GM12878 (cell line): Measurements from ENCODE around the gene UQCRQ. TPM values are rescaled to one million over a fixed set of nuclear protein-coding genes. Genes with fewer than 3 reads are reported as not detected.

Source experiments
- ATAC-seq: fragments of 200-7000 bp; cut with Tn5 transposase; 3 replicates; pipeline ENCODE4 v1.9.1; 2020; ENCODE audit warnings: mild to moderate bottlenecking, moderate library complexity
- BruUV-seq: library from RNA; stranded (reverse); fragments of 400-500 nt; replicated peaks from 2 replicates; lab custom pipeline; 2021; lab: Mats Ljungman, UMichigan
- CTCF ChIA-PET: fragments of 300-600 bp; sonication (Branson Sonifier 250); formaldehyde crosslinking; extraction: SDS; loops from one replicate; lab custom pipeline; 2021; ENCODE audit warnings: inconsistent platforms; lab: Yijun Ruan, JAX
- POLR2A ChIA-PET: fragments of 350-600 bp; formaldehyde crosslinking; extraction: SDS; loops from one replicate; lab custom pipeline; 2021; ENCODE audit warnings: inconsistent platforms; lab: Charles Lee
- RAD21 ChIA-PET: fragments of 300-600 bp; sonication (Branson Sonifier 250); formaldehyde crosslinking; loops from one replicate; lab custom pipeline; 2023; ENCODE audit warnings: antibody characterized with exemption; ENCODE audit not compliant: unreplicated experiment; lab: Charles Lee
- SMC1A ChIA-PET: fragments of 300-600 bp; sonication (Branson Sonifier 250); formaldehyde crosslinking; loops from one replicate; lab custom pipeline; 2023; ENCODE audit not compliant: unreplicated experiment, uncharacterized antibody; lab: Charles Lee
- DNase-seq: peaks from one replicate; pipeline ENCODE4 v3.0.0-alpha.2; 2011; ENCODE audit warnings: low read depth, low spot score
- FAIRE-seq: peaks from 3 replicates; lab custom pipeline; 2011; peaks lifted over from hg19 to GRCh38; lab: Jason Lieb, UNC
- H2AFZ ChIP-seq: 2 replicates; pipeline ENCODE4 v1.6.0; 2011; ENCODE audit warnings: low read depth, low read length, control low read depth; ENCODE audit not compliant: control insufficient read depth
- H3K27ac ChIP-seq: 2 replicates; pipeline ENCODE4 v1.5.1; 2011; ENCODE audit warnings: control low read depth; ENCODE audit not compliant: control insufficient read depth, insufficient read depth
- H3K27me3 ChIP-seq, 2 experiments: replicated peaks in 1 of 2; 2 replicates each; pipeline versions ENCODE4 v1.6.0 to v1.6.1; 2011; ENCODE audit warnings: low read length in 1 of 2; ENCODE audit not compliant: control insufficient read depth in 2 of 2, insufficient read depth in 2 of 2
- H3K36me3 ChIP-seq, 2 experiments: 2 replicates each; pipeline ENCODE4 v1.5.1; 2011; ENCODE audit warnings: low read length in 1 of 2; ENCODE audit not compliant: control insufficient read depth in 2 of 2, insufficient read depth in 2 of 2
- H3K4me1 ChIP-seq: 2 replicates; pipeline ENCODE4 v1.6.1; 2011; ENCODE audit warnings: mild to moderate bottlenecking, low read length, moderate library complexity, mixed read lengths; ENCODE audit not compliant: control insufficient read depth, insufficient read depth
- H3K4me2 ChIP-seq: 2 replicates; pipeline ENCODE4 v1.6.0; 2011; ENCODE audit warnings: control low read depth; ENCODE audit not compliant: control insufficient read depth, insufficient read depth
- H3K4me3 ChIP-seq: fragments of 200-600 bp; sonication (generic); 2 replicates; pipeline ENCODE4 v1.5.1; 2016
- H3K79me2 ChIP-seq: 2 replicates; pipeline ENCODE4 v1.6.0; 2011; ENCODE audit warnings: low read length; ENCODE audit not compliant: control insufficient read depth, insufficient read depth
- H3K9ac ChIP-seq: 2 replicates; pipeline ENCODE4 v1.8.0; 2011; ENCODE audit warnings: low read length, control low read depth, mixed read lengths; ENCODE audit not compliant: control insufficient read depth, insufficient read depth
- H3K9me3 ChIP-seq: replicated peaks from 3 replicates; pipeline ENCODE4 v1.5.1; 2011; ENCODE audit warnings: mild to moderate bottlenecking, low read length; ENCODE audit not compliant: control insufficient read depth, insufficient read depth
- H4K20me1 ChIP-seq: 2 replicates; pipeline ENCODE4 v1.6.0; 2011; ENCODE audit not compliant: control insufficient read depth, insufficient read depth
- ASH2L ChIP-seq: fragments of 300-600, 200-600 bp; sonication (generic); IDR thresholded peaks from 2 replicates; pipeline ENCODE4 v1.6.1; 2017; ENCODE audit warnings: low read depth, mild to moderate bottlenecking, borderline replicate concordance
- BCL11A ChIP-seq: IDR thresholded peaks from 2 replicates; pipeline ENCODE4 v1.6.1; 2011; ENCODE audit warnings: low read depth, low read length
- BMI1 ChIP-seq: fragments of 450-650 bp; IDR thresholded peaks from 2 replicates; pipeline ENCODE4 v1.6.1; 2016; ENCODE audit warnings: mild to moderate bottlenecking, moderate library complexity, borderline replicate concordance
- FOS ChIP-seq: IDR thresholded peaks from 3 replicates; pipeline ENCODE4 v1.6.1; 2011; ENCODE audit warnings: borderline replicate concordance; ENCODE audit not compliant: insufficient read length; ENCODE audit errors: extremely low read depth
- MEF2A ChIP-seq: IDR thresholded peaks from 2 replicates; pipeline ENCODE4 v1.6.1; 2011; ENCODE audit warnings: low read depth, mild to moderate bottlenecking, low read length, moderate library complexity; ENCODE audit not compliant: insufficient read depth
- SP1 ChIP-seq: IDR thresholded peaks from one replicate; pipeline ENCODE4 v1.6.1; 2011; ENCODE audit warnings: low read depth, low read length
- SRF ChIP-seq, 2 experiments: IDR thresholded peaks; 2 replicates each; pipeline ENCODE4 v1.6.1; 2011; ENCODE audit warnings: low read depth in 2 of 2, low read length in 2 of 2, mild to moderate bottlenecking in 1 of 2, moderate library complexity in 1 of 2
- WGBS: methylation state at CpG from one replicate; pipeline ENCODE4 v1.1.6; 2016; ENCODE audit warnings: low lambda C conversion rate; ENCODE audit not compliant: insufficient replicate concordance, insufficient coverage; ENCODE audit errors: missing lambda C conversion rate; 5-methylcytosine and 5-hydroxymethylcytosine counted together
- in situ Hi-C: fragments of 300-500 bp; cut with MboI; formaldehyde crosslinking; loops from 9 replicates; pipeline ENCODE4 v1.14.3; 2018; ENCODE audit warnings: mixed read lengths
- intact Hi-C: fragments of 100-400 bp; cut with micrococcal nuclease; formaldehyde crosslinking; loops from one replicate; pipeline ENCODE4 v1.14.2; 2022; ENCODE audit not compliant: unreplicated experiment
- polyA plus RNA-seq, 11 experiments: library from polyadenylated mRNA; depleted of rRNA in 4 of 11; unstranded in 6 of 11; stranded (reverse) in 5 of 11; fragments of >200 nt; fragmentation: Nextera tagmentation in 4 of 11; fragmentation: Illumina TruSeq in 1 of 11; extraction: Ambion mirVana in 4 of 11; extraction: Trizol in 1 of 11; gene quantifications; 1 replicate in 1 of 11; 2 replicates in 10 of 11; pipeline versions ENCODE4 v1.2.1 to v1.2.3, GENCODE V29; 2011 to 2016; ENCODE audit warnings: inconsistent platforms in 2 of 11, missing spikeins in 2 of 11, low read depth in 1 of 11
- total RNA-seq, 4 experiments: library from RNA; depleted of rRNA in 3 of 4; stranded (reverse); fragments of >200 nt in 3 of 4; fragmentation: Illumina TruSeq in 1 of 4; extraction: Trizol in 1 of 4; gene quantifications; 2 replicates each; pipeline versions ENCODE4 v1.2.1 to v1.2.3, GENCODE V29; 2013 to 2021
- TF ChIP-seq, protein P1 (sequence below): fragments of 450-650 bp; IDR thresholded peaks from 2 replicates; pipeline ENCODE4 v1.6.1; 2014; ENCODE audit warnings: mild to moderate bottlenecking

UQCRQ gene
- total and polyA plus RNA-seq, 10 of the 15 experiments (the other 5 are each of a cell fraction or from before 2014, with no cell fraction given): 121 to 1,579 (median 408) TPM

DNA sequence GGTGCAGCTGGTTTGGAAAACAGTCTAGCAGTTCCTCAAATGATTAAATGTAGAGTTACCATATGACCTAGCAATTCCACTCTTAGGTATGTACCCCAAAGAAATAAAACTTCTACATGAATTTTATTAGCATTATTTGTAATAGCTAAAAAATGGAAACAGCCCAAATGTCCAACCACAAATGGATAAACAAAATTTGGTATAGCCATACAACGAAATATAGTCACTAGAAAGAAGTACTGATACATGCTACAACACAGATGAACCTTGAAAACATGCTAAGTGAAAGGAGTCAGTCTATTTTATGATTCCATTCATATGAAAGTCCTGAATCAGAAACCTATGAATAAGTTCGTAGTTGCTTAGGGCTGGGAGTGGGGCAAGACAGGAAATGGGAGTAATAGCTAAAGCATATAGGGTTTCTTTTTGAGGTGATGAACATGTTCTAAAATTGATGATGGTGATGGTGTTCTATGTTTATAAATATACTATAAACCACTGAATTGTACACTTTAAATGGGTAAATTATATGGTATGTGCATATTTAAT lies 6.5 kb upstream of the UQCRQ start:
- CTCF ChIA-PET: interaction anchor here (0.6 to 7.2 kb wide), 8 partner anchors 11 to 564 kb away, joined by 3 to 46 read pairs (median 4); partner anchors contain the start of gene SHROOM1
- intact Hi-C loops: no loop called here

DNA sequence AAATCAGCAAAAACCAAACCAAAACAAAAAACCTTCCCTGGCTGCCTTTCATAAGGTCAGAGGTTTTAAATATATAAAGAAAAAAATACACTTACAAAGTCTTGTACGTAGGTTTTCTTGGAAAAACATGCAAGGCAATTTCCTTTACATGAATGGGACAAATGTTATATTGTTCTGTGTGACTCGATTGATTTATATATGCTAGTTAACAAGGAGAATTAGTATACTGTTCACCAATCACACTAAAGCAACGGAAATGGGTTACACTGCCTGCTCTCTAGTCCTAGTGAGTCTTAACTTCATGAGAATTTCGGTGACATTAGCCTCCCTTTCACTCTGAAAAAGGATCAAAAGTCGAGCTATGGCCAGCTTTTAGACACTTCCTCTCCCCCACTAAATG lies 5.7 kb upstream of the UQCRQ start:
- Histone ChIP-seq H3K27me3 (no peaks in the 10 kb centered on the region), H3K9ac (no peak overlapping the region), H4K20me1 (no peaks in the 10 kb centered on the region), H3K27ac (no peak overlapping the region), H3K4me2 (no peak overlapping the region), H3K36me3 (no peaks in the 10 kb centered on the region), H3K9me3 (no peaks in the 10 kb centered on the region), H3K4me3 (no peak overlapping the region), H3K4me1 (peaks cover 2% of the 10 kb centered on the region), H3K79me2 (no peaks in the 10 kb centered on the region), H2AFZ (no peak overlapping the region)
- FAIRE-seq (no peak), DNase-seq (no peak), ATAC-seq (no peak)
- 12% methylated on average over 5 of the region's 5 CpGs for WGBS
- ChIA-PET RAD21 (interaction anchor here (0.6 to 1.5 kb wide), 3 partner anchors 27 to 31 kb away, joined by 3 to 5 read pairs (median 3); no protein-coding TSS in a partner anchor), POLR2A (interaction anchor here (1.0 kb wide), 1 partner anchor 47 kb away, joined by 3 read pairs; no protein-coding TSS in a partner anchor), SMC1A (interaction anchor here (1.0 to 2.1 kb wide), 6 partner anchors 12 to 79 kb away, joined by 3 to 7 read pairs (median 4); no protein-coding TSS in a partner anchor), CTCF (interaction anchor here (0.6 to 7.2 kb wide), 10 partner anchors 8 to 563 kb away, joined by 3 to 46 read pairs (median 4); partner anchors contain the start of gene SHROOM1)
- intact Hi-C loops (no loop called here), in situ Hi-C loops (no loop called here)
- no TSS peak for BruUV-seq
- TF ChIP-seq ASH2L: no peak
- TF ChIP-seq SRF (IDR thresholded peaks at IDR 0.05; ENCODE audit: low read depth in 2 of 2, low read length in 2 of 2): no peak
- TF ChIP-seq, protein P1, sequence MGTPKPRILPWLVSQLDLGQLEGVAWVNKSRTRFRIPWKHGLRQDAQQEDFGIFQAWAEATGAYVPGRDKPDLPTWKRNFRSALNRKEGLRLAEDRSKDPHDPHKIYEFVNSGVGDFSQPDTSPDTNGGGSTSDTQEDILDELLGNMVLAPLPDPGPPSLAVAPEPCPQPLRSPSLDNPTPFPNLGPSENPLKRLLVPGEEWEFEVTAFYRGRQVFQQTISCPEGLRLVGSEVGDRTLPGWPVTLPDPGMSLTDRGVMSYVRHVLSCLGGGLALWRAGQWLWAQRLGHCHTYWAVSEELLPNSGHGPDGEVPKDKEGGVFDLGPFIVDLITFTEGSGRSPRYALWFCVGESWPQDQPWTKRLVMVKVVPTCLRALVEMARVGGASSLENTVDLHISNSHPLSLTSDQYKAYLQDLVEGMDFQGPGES: no peak
- no peak for TF ChIP-seq BMI1
- TF ChIP-seq BCL11A: no peak
- TF ChIP-seq SP1: no peak
- no peak for TF ChIP-seq FOS

More for the DNA sequence above, 6.5 kb upstream of the UQCRQ start:
- no peaks in the 10 kb centered on the region for H3K4me1 ChIP-seq
- no peak overlapping the region for H3K9ac ChIP-seq
- DNase-seq (no peak), ATAC-seq (no peak), FAIRE-seq (no peak)
- WGBS: 0% methylated on average over 2 of the region's 2 CpGs
- ChIA-PET RAD21 (interaction anchor here (1.2 to 1.6 kb wide), 3 partner anchors 26 to 40 kb away, joined by 3 to 5 read pairs (median 5); no protein-coding TSS in a partner anchor), SMC1A (interaction anchor here (0.8 to 2.1 kb wide), 6 partner anchors 11 to 355 kb away, joined by 3 to 7 read pairs (median 3); no protein-coding TSS in a partner anchor), POLR2A (no interaction called here)
- no peak overlapping the region for H3K4me2 ChIP-seq
- H3K27ac ChIP-seq: no peak overlapping the region
- no peaks in the 10 kb centered on the region for H3K36me3 ChIP-seq
- H2AFZ ChIP-seq: no peak overlapping the region
- H3K4me3 ChIP-seq: no peak overlapping the region
- no peaks in the 10 kb centered on the region for H3K27me3 ChIP-seq
- no peaks in the 10 kb centered on the region for H3K79me2 ChIP-seq
- TF ChIP-seq BMI1: peak; percentile 56; the same call in 1 of the 2 replicates
- TF ChIP-seq MEF2A: no peak
- in situ Hi-C loops: no loop called here
- H3K9me3 ChIP-seq: no peaks in the 10 kb centered on the region
- BruUV-seq: no TSS peak
- H4K20me1 ChIP-seq: no peaks in the 10 kb centered on the region
